ENCODE measurements around the gene IQCE.

GRCh38 chr7:2541291-2542010, 17.3 kb upstream of the IQCE start:
- no peak for TF ChIP-seq CTCF (conservative IDR thresholded peaks at IDR 0.05)
- no peak for TF ChIP-seq EZH2 (IDR thresholded peaks at IDR 0.05; ENCODE audit: low read depth)

All from PC-9 (cell line).